ENCODE data around the gene POGLUT3. TPM values are rescaled to one million over a fixed set of nuclear protein-coding genes. Genes with fewer than 3 reads are reported as not detected.

The POGLUT3 gene
- total RNA-seq, 4 donors from 2014 or later, result 6.0 to 18.3 (median 13.2) TPM

- Histone ChIP-seq H3K27me3 (no peaks in the 10 kb centered on the region), H3K36me3 (no peaks in the 10 kb centered on the region), H3K4me1 (peaks cover 3 to 24% (median 5%) of the 10 kb centered on the region in 3 donors), H3K9me3 (no peaks in the 10 kb centered on the region), H3K27ac (peak within 1 kb of the TSS; percentile 97 to 100 (median 98)), H3K4me3 (peak within 1 kb of the TSS; percentile 53 to 80 (median 69))
- TF ChIP-seq POLR2A (IDR thresholded peaks at IDR 0.05), result peak in 3 of 4 donors; percentile 95 to 98 (median 98)
- no peak for TF ChIP-seq CTCF (IDR thresholded peaks at IDR 0.05)
- DNase-seq, result peak; percentile 86
- 0 to 1% methylated on average over 27 to 34 of the region's 35 CpGs for WGBS, 2 donors
- intact Hi-C loops (cut with DNase I), result loop anchor here (10.0 kb wide), 1 partner anchor 178 kb away; no protein-coding TSS in a partner anchor
Observed at GRCh38 chr11:108467091-108467823, 30.9 kb downstream of the POGLUT3 start, which contains the start of gene C11orf65. TSS of gene C11orf65 (minus strand) at chr11:108467529. CDS start at chr11:108461559, 5,970 bp downstream.

GRCh38 chr11:108466405-108466804 lies 31.8 kb downstream of the POGLUT3 start:
- intact Hi-C loops (cut with DNase I), result loop anchor here (10.0 kb wide), 1 partner anchor 178 kb away; no protein-coding TSS in a partner anchor
- no peak for TF ChIP-seq CTCF (IDR thresholded peaks at IDR 0.05)
- TF ChIP-seq POLR2A (IDR thresholded peaks at IDR 0.05), result no peak
- Histone ChIP-seq H3K27ac (peak overlapping the region; percentile 97 to 100 (median 98)), H3K36me3 (no peaks in the 10 kb centered on the region), H3K9me3 (no peaks in the 10 kb centered on the region), H3K4me3 (peak overlapping the region; percentile 53 to 80 (median 69)), H3K27me3 (no peaks in the 10 kb centered on the region), H3K4me1 (peaks cover 3 to 22% (median 5%) of the 10 kb centered on the region in 3 donors)
- DNase-seq, result no peak
- 46 to 55% methylated on average over 7 of the region's 7 CpGs for WGBS, 2 donors

- H3K4me3 ChIP-seq, result no peak overlapping the region
- no peaks in the 10 kb centered on the region for H3K4me1 ChIP-seq
- 93 to 97% methylated on average over 2 of the region's 2 CpGs for WGBS, 2 donors
- intact Hi-C loops (cut with DNase I), result no loop called here
- TF ChIP-seq CTCF (IDR thresholded peaks at IDR 0.05) (no peak), POLR2A (IDR thresholded peaks at IDR 0.05) (no peak)
- DNase-seq, result no peak
- peaks cover 0 to 19% (median 7%) of the 10 kb centered on the region in 3 donors for H3K9me3 ChIP-seq
- H3K27ac ChIP-seq, result no peak overlapping the region
- no peaks in the 10 kb centered on the region for H3K27me3 ChIP-seq
- H3K36me3 ChIP-seq, result no peaks in the 10 kb centered on the region
Observed at GRCh38 chr11:108453207-108453835, 44.9 kb downstream of the POGLUT3 start.

Other genes with a start within 250 kb of the POGLUT3 start
- 1 to 10 TPM in 1 of 4 donors, under 1 TPM in 2, not detected in 1; 0.09 to 2.7 (median 0.95) TPM for gene C11orf65, start 30.9 kb downstream of the POGLUT3 start, total RNA-seq
- 10 to 100 TPM; 23.4 to 36.7 (median 26.7) TPM for gene EXPH5, start 95.4 kb upstream of the POGLUT3 start, total RNA-seq
- gene DDX10, start 166.7 kb upstream of the POGLUT3 start, total RNA-seq, result 10 to 100 TPM in 3 of 4 donors, 1 to 10 TPM in 1; 5.5 to 25.0 (median 17.5) TPM

Data from esophagus squamous epithelium (tissue), 5 donors.